Hippocampal formation (tissue), 2 donors: ENCODE measurements around the gene SMURF2.
"Not testable (repeated sequence)": the region's sequence is repeated elsewhere in the genome, so short reads cannot be mapped to it uniquely, and the experiment has no call there.

Experiments
- DNase-seq, 2 donors: peaks; one replicate each; lab custom pipeline; 2025; lab: John Stamatoyannopoulos, UW

Gene SMURF2

GRCh38 chr17:64598672-64599071 lies 63.4 kb downstream of the SMURF2 start:
- no peak for DNase-seq

DNA sequence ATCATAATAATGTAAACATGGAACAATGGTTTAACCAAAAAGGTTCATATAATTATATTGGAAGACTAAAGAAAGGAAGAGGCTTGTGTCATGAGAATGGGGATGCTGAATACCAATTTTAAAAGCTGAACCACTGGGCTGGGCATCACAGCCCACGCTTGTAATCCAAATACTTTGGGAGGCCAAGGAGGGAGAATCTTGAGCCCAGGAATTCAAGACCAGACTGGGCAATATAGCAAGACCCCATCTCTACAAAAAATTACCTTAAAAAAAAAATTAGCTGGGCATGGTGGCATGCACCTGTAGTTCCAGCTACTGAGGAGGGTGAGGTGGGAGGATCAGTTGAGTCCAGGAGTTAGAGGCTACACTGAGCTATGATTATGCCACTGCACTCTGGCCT lies 65.1 kb downstream of the SMURF2 start:
- no peak for DNase-seq

DNA sequence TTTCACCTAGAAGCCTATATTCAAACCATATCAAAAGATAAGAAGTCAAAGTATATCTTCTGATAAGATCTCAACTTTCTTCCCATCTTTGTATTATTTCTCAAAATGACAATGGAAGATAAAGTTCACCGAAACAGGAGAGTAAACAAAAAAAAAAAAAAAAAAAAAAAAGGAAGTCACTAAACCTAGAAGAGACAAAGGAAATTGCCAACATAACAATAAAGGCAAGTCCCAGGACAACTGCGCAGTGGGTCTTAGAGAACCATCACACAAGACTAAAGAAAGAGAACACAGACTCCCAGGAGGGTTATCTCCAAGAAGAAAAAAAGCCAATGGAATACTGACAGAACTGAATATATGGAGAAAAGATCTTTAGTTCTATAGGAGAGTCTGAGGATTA lies 65.7 kb downstream of the SMURF2 start:
- no peak for DNase-seq

DNA sequence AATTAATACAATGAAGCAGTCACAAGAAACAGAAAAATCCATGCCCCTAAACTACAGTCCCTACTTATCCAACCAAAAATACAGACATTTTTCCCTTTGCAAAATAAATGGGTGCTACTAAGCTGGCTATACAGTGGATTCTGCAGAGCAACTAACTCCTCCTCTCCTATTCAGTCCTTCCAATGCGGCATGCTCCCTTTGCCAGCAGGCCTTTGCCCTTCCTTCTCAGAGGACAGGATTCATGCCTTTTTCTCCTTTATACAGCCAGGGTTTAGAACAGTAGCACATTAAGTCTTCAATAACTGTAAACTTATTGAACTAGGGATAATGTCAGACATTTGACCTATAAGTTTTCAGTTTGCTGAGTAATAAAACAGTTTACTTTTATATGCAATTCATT lies 70.2 kb downstream of the SMURF2 start:
- DNase-seq, result no peak

DNA sequence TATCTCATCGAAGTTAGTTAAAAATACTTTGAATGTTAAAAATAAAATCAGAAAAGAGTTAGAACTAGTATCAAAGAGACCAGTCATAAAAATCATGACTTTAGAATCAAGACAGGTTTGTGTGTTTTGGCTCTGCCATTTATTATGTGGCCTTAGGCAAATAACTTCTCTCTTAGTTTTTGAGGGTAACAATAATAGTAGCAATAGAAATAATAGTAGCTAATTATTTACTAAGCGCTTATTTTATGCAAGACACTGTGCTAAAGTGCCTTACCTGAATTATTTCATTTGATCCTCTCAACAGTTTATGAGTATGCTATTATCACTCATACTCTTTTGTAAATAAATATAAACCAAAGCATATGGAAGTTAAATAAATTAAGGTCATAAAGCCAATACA lies 77.0 kb downstream of the SMURF2 start:
- no peak for DNase-seq

- no peak for DNase-seq
These were observed 79.1 kb downstream of the SMURF2 start for GRCh38 chr17:64583038-64583437.

DNA sequence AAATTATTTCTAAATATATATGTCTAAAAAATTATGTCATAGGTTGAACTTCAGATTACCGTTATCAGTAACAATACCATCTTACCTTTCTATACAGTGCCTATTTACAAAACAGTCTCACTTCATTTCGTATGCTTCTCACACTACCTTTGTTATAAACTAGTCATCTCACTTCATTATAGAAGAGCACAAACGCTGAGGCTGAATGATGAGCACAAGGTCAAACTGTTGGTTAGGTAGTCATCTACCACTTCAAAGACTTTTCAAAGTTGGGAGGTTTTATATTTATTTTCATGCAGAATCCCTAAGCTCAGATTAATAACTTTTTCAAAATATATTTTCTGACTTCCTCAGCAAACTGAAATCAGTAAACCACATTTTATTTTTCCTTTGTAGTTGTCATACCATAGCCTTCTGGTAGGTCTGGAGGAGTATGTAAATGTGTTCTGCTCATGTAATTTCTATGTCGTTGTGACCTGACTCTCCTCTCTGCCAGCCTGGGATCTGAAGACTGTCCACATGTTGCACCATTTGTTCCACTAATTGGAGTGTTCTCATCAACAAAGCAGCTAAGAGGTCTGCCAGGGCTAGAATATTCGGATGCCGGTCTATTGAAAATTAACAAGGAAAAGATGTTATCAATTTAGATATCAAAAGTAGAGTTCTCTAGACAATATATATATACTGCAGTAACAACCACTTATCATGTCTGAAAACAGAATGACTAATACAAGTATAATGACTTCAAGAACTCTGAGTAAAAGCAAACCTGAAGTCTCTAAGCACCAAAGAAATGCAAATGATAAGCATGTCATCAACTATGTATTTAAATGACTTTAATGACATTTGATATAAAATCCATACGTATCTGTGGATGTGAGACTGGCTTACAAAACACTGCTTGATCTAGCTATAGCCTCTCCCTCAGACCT lies 81.5 kb downstream of the SMURF2 start:
- no peak for DNase-seq

DNA sequence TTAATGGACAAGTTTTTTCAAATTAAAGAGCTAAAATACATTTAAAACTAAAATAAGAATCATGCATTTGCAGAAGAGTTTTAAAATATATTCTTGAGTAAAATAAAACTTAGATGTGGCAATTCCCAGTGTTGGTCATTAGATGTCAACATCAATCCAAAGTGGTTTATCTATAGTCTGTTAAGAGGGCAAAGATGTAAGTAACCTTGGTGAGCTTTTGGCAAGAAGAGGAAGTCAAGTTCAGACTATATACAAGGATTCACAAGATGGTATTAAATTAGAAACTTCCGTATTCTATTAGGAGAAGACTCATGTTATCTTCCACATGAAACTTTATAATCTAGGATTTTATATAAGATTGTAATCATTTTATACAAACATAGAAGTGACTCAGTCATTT lies 82.2 kb downstream of the SMURF2 start:
- no peak for DNase-seq

DNA sequence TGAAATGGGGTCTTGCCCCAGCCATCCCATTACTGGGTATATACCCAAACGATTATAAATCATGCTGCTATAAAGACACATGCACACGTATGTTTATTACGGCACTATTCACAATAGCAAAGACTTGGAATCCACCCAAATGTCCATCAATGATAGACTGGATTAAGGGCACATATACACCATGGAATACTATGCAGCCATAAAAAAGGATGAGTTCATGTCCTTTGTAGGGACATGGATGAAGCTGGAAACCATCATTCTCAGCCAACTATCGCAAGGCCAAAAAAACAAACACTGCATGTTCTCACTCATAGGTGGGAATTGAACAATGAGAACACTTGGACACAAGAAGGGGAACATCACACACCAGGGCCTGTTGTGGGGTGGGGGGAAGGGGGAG lies 85.1 kb downstream of the SMURF2 start:
- not testable (repeated sequence) for DNase-seq

DNA sequence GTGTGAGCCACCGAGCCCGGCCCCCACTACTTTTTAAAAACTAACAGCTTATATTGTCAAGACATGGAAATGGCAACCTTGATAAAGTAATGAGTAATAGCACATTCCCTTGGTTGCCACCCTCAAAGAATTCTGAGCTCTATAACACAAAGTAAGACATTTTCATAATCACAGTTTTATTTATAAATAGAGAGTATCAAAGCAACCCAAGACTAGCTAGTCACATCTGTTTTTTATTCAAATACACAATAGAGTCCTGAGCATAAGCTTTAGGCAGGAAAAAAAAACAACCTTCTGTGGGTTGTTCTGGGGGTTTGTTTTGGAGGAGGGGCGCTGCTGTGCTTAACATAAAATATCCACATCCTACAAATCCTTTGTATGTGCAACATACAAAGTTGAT lies 86.7 kb downstream of the SMURF2 start:
- DNase-seq, result no peak

DNA sequence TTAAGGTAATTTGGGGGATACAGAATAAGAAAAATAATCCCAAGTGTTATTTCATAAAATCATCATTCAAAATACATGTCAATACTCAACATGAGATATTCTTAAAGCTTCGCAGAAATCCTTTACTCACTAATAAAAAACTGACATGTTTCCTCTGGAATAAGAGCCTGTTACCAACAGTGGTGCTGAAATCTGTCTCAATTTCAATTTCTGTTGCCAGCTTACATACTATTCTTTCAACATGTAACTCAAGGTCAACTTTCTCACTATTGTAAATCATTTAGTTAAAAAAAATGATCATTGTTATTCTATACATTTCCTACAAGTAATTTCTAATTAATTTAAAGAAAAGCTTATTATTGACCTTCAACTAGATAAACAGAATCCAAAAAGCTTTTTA lies 87.5 kb downstream of the SMURF2 start:
- DNase-seq, result no peak

- no peak for DNase-seq
These were observed 88.9 kb downstream of the SMURF2 start for GRCh38 chr17:64573214-64573613.

DNA sequence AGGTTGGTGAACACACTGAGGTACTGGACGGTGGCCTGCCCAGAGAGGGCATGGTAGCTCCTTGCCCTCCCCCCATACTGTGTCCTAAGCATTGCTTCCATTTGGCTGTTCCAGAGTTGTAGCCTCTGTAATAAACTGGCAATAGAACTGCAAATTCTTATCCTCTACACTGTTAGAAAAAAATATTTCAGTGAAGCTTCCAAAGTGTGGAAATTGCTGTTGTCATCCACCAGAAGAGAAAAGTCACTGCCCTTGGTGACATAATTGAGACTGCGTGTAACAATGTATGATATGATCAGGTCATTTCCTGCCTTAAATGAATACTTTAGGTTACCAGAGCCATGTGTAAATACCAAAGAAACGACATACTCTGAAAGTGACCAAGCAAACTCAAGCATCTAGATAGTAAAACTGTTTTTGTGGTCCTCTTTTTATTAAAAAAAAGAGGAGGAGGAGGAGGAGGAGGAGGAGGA lies 89.4 kb downstream of the SMURF2 start:
- no peak for DNase-seq

DNA sequence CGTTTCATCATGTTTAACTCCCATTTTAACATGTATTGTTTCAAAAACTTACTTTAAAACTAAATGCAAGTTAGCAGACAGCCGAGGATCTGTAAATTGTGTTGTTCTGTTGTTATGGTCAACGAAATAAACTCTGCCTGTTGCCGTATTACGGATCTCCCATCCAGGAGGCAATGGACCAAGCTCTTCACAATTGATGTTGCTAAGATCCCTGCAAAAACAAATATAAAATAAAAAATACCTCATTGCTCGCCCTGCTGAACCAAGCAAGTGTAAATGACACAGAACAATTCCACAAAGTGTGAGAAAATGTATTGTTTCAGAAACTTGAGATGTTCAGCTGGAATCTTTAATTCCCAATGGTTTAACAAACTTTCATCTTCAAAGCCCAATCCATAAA lies 90.4 kb downstream of the SMURF2 start:
- no peak for DNase-seq

DNA sequence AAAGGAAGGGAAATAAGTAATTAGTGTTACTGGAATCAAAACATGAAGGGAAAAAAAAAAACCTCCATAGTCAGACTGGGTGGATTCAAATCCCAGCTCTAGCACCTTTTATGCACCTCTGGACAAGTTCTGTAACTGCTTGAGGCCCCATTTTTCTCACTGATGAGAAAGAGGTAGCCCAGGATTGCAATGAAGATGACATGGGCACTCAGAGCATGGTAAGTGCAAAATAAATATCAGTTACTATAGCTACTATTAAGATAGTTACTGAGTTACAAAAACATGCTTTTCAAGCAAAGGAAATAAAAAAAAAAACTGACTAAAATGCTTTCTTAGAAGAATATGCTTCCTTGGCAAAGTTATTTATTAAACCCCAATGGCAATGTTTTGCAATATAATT lies 96.5 kb downstream of the SMURF2 start:
- DNase-seq, result no peak

DNA sequence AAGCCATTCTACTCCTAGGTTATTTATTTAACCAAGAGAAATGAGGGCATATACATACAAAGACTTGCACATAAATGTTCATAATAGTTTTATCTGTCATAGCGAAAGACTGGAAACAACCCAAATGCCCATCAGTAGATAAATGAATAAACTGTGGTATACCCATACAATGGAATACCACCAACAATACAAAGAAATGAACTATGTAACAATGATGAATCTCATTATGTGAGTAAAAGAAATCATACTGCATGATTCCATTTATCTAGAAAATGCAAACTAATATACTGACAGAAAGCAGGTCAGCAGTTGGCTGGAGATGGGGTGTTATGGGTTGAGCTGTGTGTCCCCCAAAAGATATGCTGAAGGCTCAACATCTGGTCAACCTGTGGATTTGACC lies 98.0 kb downstream of the SMURF2 start:
- no peak for DNase-seq

DNA sequence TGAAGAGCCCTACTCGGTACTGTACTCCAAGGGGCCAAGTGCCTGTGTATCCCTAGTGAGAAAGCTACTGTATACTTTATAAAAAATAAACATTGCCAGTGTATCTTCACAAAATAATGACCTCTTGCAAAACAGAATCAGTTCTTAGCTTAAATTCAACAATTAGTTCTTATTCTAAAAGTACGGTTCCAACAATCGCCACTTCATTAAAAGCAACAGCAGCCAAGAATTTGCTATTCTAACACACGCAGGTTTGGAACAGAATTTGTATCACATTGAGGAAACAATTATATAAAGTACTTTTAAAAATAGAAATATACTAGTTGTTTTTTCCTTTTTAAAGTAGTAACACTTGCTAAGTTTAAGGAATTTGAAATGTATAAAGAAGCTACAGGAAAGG lies 106.8 kb downstream of the SMURF2 start:
- no peak for DNase-seq

GRCh38 chr17:64554028-64554637 lies 108.0 kb downstream of the SMURF2 start:
- no peak for DNase-seq

DNA sequence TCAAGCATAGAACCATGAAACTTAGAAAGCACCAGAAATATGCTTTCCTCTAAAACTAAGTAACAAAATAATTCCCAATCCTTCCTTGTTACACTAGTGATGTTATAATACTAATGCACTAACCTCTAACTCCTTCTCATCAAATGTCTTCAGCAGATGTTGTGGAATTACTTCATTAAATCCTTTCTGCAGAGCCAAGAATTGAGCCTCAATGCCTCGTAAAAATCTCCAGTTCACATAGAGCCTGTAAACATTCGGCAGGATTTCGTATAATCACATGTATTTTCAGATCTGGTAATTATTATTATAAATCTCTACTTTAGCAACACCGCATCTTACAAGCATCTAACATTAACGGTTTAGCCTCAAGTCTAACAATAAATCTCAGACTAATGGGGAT lies 110.6 kb downstream of the SMURF2 start:
- DNase-seq, result no peak

DNA sequence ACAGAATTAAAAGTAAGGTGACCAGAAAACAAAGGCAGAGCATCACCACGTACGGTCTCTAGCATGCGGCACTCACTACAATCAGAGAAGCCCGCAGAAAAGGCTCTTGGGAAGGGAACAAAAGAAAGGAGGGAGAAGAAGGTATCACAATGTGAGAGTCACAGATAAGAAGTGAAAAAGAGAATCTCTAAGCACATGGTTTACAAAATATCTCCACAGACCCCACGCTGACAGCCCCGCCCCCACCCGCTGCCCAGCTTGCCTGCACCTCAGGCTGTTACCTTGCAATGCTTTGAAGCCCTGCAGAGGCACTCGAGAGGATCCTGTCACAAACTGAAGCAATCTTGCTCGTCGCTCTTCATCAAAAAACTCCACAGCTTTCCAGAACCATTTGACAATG lies 114.8 kb downstream of the SMURF2 start:
- no peak for DNase-seq

DNA sequence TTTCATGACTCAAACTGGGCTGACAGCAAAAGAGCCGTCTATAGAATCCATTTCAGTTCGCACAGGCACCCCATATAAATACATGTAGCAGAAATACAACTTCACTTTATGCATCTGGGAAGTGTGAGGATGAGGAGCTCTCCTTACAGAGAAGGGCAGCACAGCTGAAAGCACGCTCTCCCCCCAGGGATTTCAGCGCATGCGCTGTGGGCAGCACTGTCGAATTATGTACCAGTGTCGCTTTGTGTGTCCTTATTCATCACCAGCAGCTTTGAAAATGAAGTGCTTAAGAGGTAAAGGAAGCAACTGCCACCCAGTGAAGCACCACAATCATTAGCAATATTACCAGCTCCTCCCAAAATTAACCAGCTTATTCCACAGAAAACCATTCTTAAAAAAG lies 115.4 kb downstream of the SMURF2 start:
- no peak for DNase-seq

- no peak for DNase-seq
These were observed 117.4 kb downstream of the SMURF2 start for GRCh38 chr17:64544742-64545141.

- no peak for DNase-seq
These were observed 121.9 kb downstream of the SMURF2 start for GRCh38 chr17:64540118-64540776.
